Activated gamma-delta T cell treated with Interleukin-2 at 50 U/mL for 16 hours (primary cell): Measurements from ENCODE around the gene CORO7.

Source experiments
- DNase-seq: peaks from one replicate; pipeline ENCODE4 v3.0.0-alpha.2; 2020

The CORO7 gene

DNA sequence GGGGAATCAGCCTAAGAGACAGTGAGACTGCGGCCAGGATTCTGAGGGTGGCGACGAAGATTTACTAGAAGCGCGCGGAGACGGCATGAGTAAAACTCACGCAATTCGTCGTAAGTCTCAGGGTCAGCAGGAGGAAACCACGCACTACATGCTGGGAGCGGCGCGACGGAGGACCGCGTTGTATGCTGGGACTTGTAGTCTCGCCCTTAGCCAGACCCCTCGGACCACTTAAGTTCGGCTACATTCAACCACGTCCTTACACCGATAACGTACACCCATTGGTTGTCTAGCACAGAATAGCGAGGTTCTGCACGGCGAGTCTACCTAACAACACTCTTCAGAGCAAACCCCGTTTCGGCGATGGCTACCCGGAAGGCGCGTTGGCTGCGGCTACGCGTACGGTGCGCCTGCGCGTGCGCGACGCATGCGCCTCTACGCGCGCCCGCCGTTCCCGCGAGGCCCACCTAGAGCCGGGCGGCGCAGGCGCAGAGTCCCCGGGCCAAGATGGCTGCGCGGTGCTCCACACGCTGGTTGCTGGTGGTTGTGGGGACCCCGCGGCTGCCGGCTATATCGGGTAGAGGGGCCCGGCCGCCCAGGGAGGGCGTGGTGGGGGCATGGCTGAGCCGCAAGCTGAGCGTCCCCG, 9.1 kb upstream of the CORO7 start, which contains the start of gene DNAJA3:
TSS of gene DNAJA3 (plus strand) at position 491 of the 643 bp plus-strand sequence. CDS start at position 505, 14 bp downstream.
- DNase-seq, result peak; percentile 92

DNA sequence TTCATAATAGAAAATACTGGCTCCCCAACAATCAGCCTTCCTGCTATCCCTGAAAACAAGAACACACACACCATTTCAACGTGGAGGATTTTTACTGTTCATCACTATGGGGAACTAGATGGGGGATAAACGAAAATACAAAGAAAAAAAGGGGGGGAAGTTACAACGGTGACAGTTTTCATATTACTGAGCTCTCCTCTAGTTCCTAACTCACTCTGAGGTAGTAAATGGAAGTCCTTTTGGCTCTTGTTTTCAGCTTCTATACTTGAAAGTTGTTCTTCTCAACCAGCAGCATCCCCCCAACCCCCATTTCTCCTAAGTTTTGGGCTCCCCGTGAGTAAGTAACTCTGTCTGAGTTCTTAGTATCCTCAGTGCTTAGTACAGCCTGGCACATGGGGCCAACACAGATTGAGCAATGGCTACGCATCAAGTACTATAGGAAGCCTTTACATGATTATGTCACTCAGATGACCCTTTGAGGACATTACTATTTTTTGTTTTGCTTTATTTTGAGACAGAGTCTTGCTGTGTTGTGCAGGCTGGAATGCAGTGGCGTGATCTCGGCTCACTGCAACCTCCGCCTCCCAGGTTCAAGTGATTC, 4.2 kb upstream of the CORO7 start:
- no peak for DNase-seq

DNA sequence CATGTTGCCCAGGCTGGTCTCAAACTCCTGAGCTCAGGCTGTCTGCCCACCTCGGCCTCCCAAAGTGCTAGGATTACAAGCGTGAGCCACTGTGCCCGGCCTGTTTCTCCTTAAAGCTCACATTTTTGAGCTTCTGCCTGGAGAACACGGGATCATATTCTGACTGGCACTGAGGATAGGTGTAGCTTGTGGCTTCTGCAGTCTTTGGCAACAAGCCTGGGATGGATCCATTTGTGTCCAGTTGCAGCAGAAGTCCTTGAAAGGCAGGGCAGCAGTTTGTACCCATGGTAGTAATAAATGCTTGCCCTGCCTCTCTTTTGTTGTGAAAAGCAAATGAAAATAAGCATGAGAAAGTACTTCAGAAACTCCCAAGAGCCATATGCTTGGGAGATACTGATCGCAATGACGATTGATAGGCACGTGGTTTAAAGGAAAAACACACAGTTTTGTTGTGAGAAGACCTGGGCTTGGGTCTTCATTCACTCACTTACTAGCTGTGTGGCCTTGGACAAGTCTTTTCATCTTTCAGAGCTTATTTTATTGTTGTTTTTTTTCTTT, 3.1 kb upstream of the CORO7 start:
- no peak for DNase-seq

DNA sequence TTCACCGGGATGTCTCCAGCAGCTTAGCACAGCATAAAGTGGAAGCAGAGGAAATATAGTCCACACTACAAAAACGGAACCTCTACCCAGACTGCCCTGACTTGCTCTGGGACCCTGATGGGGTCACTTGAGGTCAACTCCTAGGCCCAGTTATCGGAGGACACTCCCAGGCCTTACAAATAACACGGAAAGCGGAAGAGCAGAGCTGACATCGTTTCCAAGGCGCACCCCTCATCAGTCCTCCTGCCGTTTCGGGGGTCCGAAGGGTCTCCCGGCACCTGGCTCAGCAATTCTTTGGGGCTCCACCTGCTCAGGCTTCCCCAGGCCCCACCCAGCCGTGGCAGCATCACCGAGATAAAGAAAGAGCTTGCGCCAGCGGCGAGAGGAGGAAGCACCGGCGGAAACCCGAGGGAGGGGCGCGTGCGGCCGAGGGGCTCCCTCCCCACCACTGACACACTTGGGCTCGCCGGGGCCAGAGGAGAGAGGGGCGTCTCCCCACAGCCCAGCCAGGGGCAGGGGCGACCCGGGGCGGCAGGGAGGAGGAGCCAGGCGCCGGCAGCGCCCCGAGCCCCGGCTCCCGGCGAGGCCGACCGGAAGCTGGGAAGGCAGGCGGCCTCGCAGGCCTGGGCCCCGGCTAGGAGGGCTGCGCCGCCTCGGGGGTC, 727 bp downstream of the CORO7 start:
- peak; percentile 53 for DNase-seq

DNA sequence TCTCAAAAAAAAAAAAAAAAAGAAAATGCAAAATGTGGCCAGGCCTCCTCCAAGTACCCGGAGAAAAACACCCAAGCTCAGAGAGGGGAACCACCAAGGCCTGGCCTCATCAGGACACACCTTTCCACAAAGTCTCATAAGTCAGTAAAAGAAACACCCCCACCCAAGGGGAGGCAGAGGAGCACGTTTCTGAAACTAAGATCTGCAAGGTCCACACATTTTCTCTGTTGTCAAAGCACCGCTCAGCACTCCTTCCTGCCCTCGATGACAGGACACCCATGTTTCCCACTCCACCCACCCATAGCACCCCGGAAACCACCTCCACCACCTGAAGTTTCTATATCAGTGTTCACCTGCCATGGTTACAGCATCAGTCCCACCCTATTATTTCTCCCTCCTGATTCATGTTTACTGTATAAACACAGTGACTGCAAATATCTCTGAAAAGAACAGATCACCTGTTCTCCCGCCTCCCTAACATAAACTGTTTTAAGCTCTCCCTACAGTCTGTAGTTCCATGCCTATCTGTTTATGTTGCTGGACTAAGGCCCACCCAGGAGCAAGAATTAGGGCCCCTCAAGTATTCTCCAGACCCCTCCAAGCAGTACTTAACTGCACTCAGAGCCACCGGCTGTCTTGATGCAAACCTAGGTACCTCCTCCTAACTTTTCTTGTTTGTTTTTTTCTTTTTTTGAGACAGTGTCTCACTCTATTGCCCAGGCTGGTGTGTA, 2.0 kb downstream of the CORO7 start:
- DNase-seq, result peak; percentile 73

DNA sequence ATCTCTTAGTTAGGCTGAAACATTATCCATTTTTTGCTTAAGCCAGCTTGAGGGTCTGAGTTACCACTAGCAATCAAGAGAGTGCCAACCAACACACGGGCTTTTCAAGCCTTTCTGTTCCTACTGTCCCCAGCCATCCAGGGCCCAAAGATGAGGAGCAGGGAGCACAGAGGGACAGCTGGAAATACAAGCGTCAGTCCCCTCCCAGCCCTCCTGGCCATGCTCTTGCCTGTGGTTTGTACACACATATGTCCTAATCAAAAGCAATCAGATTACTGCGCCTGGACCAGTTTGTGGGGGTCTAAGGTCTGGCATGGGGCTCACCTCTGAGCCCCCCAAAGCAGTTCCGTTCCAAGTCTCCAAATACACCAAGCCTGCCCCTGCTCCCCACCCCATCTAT, 3.5 kb downstream of the CORO7 start:
- DNase-seq, result no peak

DNA sequence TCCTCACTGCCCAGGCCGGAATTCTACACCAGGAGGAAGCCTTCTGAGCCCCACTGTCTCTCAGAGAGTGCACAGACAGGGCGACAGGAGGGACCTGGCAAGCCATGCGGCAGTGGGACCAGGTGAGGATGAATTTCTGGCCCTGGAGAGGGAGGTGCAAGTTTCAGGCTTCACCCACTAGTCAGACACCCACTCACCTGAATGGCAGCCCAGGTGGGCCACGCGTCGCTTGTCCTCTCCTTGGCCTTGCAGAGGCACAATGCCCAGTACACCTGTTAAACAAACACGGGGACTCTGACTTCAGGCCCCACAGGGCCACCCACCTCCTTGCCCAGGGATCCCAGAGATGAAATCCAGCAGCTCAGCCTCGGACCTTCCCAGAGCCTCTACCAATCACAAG, 4.2 kb downstream of the CORO7 start:
- no peak for DNase-seq

DNA sequence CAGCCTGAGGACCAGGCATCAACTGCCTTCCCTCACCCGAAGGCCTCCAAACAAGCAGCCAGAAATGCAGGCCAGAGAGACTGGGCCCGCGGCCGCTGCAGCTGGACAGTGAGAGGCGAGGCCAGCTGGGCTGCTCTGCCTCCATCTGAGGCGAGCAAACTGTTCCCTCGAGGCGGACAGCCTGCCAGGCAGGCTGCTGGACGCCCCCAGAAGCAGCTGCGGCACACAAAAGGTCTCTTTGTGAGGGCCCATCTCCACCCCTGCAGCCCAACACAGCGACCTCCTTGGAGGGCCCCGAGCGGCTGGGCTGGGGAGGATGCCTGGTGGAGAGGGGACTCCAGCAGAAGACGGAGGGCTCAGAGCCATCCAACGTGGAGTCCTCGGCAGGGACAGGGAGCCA, 4.7 kb downstream of the CORO7 start:
- no peak for DNase-seq

DNA sequence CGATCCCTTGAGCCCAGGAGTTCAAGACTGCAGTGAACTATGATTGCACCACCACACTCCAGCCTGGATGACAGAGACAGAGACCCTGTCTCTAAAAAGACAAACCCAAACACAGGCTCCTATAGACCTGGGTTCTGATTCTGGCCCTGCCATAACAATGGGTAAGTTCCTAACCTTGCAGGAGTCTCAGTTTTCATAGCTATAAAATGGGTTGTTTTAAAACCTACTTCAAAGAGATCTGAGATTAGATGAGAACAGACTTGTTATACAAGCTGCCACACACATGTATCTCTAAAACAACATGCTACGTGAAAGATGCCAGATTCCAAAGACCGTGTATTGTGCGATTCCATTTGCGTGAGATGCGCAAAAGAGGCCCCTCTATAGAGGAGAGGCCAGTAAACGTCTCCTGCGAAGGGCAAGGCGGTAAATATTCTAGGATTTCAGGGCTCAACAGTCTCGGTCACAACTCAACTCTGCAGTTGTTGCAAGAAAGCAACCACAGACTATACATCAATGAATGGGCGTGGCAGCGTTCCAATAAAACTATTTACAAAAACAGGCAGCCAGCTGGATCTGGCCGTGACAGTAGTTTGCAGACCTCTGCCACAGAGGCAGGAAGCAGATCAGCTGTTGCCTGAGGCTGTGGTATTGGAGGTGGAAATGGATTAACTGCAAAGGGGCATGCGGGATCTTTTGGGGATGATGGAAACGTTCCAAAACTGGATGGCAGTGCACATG, 5.9 kb downstream of the CORO7 start:
- DNase-seq, result no peak

DNA sequence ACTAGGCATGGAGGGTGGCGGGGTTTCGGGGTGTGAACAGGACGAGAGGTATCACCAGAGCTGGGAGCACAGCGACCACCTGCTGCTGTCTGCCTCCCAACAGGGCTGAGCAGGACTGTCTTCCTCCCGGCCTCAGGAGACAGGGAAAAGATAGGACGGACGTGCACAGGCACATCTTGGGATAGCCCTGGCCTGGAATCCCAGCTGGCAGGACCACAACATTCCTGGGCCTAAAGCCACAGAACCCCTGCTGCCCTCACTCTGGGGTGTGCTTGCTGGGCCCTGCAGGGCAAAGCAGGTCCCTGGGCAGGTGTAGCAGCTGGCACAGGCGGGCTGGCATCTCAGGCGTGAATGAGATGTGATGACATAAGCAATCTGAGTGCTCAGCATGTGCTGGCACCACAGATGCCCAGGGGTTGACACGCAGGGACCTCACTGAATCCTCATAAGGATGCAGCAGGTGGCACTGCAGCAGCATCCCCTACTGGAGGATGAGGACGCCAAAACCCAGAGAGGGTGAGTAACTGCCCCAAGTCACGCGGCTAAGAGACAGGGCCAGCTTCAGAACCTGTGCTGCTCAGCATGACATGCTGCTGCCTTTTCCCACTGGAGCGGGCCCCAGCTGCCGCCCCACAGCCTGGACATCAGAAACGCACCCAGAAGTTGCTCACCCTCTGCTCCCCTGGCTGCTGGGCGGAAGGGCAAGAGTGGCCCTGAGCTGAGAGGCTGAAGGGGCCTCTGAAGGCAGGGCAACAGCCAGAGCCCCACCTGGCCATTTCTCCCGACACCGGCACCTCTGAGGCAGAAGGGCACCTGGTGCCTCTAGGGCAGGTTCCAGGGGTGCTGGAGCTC, 7.1 kb downstream of the CORO7 start:
- no peak for DNase-seq

DNA sequence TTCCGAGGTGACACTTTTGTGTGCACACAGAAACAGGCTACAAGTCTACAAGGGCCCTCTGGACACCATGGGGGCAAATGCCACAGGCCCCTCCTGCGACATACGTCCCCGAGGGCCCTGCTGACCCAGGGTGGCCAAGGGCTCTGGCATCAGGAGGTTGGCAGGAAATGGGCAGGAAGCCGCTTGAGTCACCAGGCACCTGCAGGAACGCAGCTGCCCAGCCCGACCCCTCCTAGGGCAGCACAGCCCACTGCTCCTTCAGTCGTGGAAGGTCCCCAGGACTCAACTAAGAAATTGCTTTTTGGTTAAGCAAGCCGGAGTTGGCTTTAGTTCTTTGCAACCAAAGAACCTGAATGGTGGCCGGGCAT, 8.1 kb downstream of the CORO7 start:
- DNase-seq, result no peak

DNA sequence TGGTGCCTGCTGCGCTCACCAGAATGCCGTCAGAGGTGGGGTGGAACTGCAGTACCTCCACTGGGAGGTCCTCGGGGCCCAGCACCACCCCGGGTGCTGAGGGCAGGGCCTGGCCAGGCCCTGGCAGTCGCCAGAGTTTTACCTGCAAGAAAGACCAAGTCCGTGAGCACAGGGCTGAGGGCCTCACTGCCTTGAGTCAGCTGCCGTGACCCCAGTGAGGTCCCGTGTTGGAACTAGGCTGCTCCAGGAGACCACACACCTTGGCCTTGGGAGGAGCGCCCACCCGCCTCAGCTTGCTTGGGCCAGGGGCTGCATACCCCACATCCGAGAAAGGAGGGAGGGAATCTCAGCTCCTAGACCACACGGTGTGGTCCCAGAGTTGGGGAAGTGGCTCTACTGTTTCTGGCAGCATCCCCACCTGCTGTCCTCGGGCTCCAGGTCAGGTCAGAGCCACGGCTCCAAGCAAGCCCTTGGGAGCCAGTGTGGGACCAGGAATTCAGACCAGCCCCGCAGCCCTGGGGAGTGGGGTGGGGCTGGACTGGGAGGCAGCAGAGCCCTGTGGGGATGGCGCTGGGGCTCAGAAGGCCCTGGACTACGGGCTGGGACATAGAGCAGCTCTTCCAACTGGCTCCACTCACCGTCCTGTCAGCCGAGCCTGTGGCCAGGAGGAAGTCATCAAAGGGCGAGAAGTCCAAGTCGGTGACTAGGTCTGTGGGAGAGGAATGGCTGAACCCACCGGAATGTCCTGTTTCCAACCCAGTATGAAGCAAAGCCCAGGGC, 8.7 kb downstream of the CORO7 start:
- DNase-seq, result no peak

DNA sequence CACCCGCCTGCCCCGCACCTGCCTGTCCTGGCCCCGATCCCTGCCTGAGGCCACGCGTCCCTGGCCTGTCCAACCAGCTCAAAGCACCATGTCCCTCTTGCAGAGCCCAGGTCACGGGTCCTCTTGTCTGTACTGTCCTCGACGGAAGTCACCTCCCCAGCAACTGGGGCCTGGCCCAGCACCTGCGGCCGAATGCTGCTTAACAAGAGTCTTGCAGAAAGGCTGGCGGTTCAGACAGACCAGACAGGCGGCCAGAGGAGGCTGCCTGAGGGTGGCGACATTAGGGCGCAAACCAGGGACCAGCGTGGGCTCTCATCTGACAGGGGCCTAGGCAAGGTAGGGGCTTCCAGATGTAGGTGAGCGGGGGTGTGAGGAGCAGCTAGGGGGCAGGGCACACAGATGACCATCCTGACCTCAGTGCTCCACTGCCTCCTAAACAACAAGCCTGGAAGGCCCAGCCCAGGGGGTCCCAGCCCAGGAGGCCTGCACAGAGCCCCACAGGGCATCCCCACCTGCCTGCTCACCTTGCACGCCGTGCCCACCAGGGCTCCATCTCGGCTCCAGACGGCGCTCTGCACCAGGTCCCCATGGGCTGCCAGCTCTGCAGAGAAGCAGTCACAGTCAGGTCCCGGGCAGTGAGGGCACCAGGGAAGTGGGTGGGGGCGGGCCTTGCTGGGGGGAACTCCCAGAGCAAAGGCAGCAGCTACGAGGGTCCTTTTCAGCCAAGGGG, 11.3 kb downstream of the CORO7 start:
- no peak for DNase-seq

DNA sequence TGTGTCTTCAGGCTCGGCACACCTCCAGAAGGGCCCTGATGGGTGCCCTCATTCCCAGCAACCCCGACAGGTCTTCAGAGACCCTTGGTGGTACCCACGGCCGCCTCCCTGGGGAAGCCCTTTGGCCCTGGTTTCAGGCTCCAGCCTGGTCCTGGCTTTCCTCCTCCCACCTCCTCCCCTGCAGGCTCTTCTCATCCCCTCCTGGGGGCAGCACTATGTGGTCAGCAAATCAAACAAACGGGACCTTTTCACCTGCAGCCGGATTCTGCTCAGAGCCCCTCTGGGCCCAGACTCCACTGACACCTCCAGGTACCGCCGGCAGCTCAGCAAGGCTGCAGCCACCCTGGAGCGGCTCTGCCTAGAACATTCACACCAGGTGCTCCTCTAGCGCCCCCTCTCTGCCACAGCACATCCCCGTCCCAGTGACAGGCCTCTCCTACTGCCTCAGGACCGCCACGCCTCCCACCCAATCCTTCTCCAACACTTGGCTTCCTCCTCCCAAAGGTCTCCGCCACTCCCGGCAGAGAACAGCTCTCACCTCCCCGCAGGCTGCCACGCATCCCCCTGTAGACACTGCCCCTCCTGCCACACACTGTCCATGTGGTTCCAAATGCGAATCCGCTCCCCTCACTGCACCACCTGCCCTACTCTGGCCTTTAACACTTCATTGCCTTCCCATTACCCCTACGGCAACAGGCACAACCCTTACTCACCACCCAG, 12.0 kb downstream of the CORO7 start:
- no peak for DNase-seq

DNA sequence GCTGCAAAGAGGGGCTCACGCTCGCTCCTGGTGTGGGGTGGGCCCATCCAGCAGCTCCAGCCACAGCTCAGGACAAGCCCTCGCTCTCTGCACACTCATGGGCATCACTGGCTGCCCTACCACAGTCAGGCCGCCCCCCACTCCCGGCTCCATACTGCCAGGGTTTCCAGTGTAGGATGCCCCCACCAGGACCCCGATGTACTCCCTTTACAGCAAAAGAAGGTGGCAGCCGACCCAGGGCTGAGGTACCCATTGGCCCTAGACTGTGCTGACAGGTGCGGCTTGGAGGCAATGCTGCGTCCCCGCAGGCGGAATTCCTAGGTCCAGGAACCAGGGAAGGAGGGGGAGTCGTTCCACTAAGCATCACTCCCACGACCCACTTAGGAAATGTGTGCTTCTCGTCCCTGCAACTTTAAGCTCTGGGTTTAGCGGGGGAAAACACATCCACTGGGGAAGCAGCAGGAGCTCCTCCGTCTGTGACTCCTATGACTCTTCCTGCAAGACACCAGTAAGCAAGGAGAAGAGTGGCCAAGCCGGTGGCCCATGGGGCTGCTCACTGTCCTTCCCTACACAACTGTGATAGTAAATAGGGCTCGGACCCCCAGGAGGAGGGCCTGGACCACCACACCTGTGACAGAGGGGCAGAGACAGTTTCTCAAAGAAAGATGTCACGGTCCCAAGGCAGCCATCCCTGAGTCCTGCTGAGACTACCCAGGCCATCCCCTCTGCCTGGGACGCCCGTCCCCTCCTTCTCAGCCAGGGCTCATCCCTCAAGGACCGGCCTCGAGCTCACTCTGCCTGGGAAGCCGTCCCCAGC, 13.1 kb downstream of the CORO7 start:
- DNase-seq, result no peak

DNA sequence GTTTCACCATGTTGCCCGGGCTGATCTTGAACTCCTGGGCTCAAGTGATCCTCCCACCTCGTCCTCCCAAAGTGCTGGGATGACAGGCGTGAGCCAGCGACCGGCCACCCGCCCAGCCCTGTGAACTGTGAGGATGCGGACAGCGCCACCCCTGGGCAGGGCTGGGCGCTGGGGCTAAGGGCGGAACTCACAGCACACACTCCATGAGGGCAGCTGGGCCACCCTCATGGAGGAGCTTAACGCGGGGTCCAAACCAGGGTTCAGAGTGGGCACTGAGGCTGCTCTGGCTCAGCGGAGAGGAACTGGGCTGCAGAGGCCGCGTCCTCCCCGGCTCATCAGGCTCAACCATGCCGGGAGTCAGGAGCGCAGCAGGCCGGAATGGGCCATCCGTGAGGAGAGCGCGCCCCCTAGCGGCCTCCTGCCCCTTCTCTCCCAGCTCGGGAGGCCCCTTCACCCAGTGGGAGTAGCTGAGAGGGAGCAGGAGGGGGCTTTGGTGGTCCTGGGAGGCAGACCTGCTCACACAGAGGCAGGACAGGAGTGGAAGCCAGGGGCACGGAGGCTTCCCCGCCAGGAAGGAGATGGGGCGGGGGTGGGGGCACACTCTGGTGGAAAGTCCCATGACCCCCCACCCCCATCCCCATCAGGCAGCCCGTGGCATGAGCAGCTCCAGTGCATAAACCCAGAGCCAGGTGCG, 13.8 kb downstream of the CORO7 start:
- DNase-seq, result peak; percentile 64

DNA sequence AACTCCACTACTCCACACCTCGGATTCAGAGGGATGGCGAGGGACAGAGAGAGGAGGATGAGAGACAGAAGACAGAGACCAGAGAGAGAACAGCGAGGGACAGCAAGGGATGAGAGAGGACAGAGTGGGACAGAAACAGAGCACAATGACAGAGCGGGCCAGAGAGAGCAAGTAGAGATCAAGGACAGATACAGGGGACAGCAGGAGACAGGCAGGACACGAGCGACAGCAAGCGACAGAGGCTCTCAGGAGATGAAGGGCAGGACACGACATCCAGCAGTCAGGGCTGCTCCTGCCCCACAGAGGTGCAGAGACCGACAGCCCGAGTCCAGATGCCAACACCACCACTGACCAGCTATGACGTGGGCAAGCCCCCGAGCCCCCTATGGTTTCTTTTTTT, 14.9 kb downstream of the CORO7 start:
- DNase-seq, result no peak

DNA sequence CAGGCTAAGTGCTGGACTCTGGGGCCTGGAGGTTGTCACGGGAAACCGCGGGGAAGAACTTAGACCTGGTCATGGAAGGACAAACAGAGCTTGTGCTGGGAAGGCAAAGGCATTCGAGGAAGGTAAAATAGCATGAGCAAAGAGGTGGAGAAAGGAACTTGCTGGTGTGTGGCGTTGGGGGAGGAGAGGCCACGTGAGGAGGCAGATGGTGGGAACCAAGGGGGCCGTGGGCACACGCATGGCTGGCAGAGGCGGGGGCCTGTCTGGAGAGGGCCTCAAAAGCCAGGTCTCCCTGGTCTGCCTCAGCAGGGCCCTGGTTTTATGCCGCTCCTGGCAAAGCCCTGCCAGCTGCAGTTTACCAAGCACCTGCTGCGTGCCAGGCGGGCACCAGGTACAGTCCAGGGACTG, 15.3 kb downstream of the CORO7 start:
- no peak for DNase-seq
